ENCODE results near the gene PSMB5.
A peak's percentile ranks its signal among the peaks of the same experiment; 100 is the strongest.
"Not testable (repeated sequence)": the region's sequence is repeated elsewhere in the genome, so short reads cannot be mapped to it uniquely, and the experiment has no call there.

Gene PSMB5

GRCh38 chr14:23043145-23043544 lies 8.4 kb upstream of the PSMB5 start:
- DNase-seq, result no peak

GRCh38 chr14:23042162-23042965 lies 7.7 kb upstream of the PSMB5 start, which contains the start of gene PSMB11:
PSMB11 (plus strand) TSS chr14:23042212; CDS start chr14:23042226, 14 bp downstream.
- DNase-seq, result no peak

GRCh38 chr14:23041729-23042128 lies 7.0 kb upstream of the PSMB5 start:
- DNase-seq, result no peak

- no peak for DNase-seq
Observed at GRCh38 chr14:23040100-23040499, 5.4 kb upstream of the PSMB5 start.

GRCh38 chr14:23035303-23036144 lies 824 bp upstream of the PSMB5 start:
- no peak for DNase-seq

GRCh38 chr14:23033801-23034497 lies 751 bp downstream of the PSMB5 start:
- peak; percentile 37 for DNase-seq

GRCh38 chr14:23033251-23033727 lies 1.4 kb downstream of the PSMB5 start:
- DNase-seq, result no peak

GRCh38 chr14:23030936-23031335 lies 3.8 kb downstream of the PSMB5 start:
- no peak for DNase-seq

- DNase-seq, result no peak
Observed at GRCh38 chr14:23028799-23029198, 5.9 kb downstream of the PSMB5 start.

GRCh38 chr14:23025151-23025814 lies 9.4 kb downstream of the PSMB5 start:
- DNase-seq, result no peak

- no peak for DNase-seq
Observed at GRCh38 chr14:23024612-23025075, 10.1 kb downstream of the PSMB5 start.

GRCh38 chr14:23023795-23024152 lies 10.9 kb downstream of the PSMB5 start:
- no peak for DNase-seq

- no peak for DNase-seq
Observed at GRCh38 chr14:23023022-23023794, 11.5 kb downstream of the PSMB5 start.

- DNase-seq, result no peak
Observed at GRCh38 chr14:23021889-23022442, 12.7 kb downstream of the PSMB5 start.

- no peak for DNase-seq
Observed at GRCh38 chr14:23021434-23021833, 13.3 kb downstream of the PSMB5 start.

GRCh38 chr14:23020143-23021128 lies 14.3 kb downstream of the PSMB5 start:
- DNase-seq, result no peak

GRCh38 chr14:23018107-23018506 lies 16.6 kb downstream of the PSMB5 start:
- DNase-seq, result no peak

- DNase-seq, result no peak
Observed at GRCh38 chr14:23017091-23017490, 17.6 kb downstream of the PSMB5 start.

- no peak for DNase-seq
Observed at GRCh38 chr14:23015618-23016017, 19.1 kb downstream of the PSMB5 start.

- not testable (repeated sequence) for DNase-seq
Observed at GRCh38 chr14:23013749-23014054, 21.0 kb downstream of the PSMB5 start.

All from suppressor macrophage treated with lipopolysaccharide for 4 hours (primary cell).